Measurements from ENCODE around the gene ADAMTS14. TPM values are rescaled to one million over a fixed set of nuclear protein-coding genes. Genes with fewer than 3 reads are reported as not detected.
"Not testable (repeated sequence)": the region's sequence is repeated elsewhere in the genome, so short reads cannot be mapped to it uniquely, and the experiment has no call there.

Gene ADAMTS14
- total and polyA plus RNA-seq, 4 donors: 2.0 to 4.7 (median 3.5) TPM

DNA sequence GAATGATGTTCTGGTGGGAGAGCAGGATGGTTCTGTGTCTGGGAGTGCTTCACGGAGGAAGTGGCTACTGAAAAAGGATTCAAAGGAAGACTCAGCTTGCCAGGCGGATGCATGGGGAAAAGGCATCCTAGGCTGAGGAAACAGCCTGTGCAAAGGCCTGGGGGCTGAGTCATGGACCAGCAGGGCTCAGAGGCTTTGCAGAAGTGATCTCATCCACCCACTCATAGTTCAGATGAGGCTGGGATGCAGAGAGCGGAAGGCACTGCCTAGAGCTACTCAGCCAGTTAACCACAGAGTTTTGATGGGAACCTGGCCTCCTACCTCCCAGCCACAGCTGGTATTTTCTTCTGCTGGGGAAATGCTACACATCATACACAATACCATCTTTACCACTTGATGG lies 15.8 kb upstream of the ADAMTS14 start:
- H3K36me3 ChIP-seq (ENCODE audit: control insufficient read depth, insufficient read depth, low read length): no peaks in the 10 kb centered on the region
- 50% methylated on average over 2 of the region's 3 CpGs for WGBS (ENCODE audit: insufficient coverage)
- no peak overlapping the region for H3K4me3 ChIP-seq (ENCODE audit: low read depth, low read length)
- no peaks in the 10 kb centered on the region for H3K27me3 ChIP-seq (ENCODE audit: control insufficient read depth, insufficient read depth, low read length)
- no peak for DNase-seq (ENCODE audit: low read depth in 4 of 6, low spot score in 6 of 6)
- H3K9me3 ChIP-seq (ENCODE audit: control insufficient read depth, insufficient read depth, low read length): peaks cover 3% of the 10 kb centered on the region
- H3K27ac ChIP-seq (ENCODE audit: low read depth, low read length): no peak overlapping the region
- H3K4me1 ChIP-seq (ENCODE audit: control insufficient read depth, insufficient read depth, low read length): peaks cover 2% of the 10 kb centered on the region

DNA sequence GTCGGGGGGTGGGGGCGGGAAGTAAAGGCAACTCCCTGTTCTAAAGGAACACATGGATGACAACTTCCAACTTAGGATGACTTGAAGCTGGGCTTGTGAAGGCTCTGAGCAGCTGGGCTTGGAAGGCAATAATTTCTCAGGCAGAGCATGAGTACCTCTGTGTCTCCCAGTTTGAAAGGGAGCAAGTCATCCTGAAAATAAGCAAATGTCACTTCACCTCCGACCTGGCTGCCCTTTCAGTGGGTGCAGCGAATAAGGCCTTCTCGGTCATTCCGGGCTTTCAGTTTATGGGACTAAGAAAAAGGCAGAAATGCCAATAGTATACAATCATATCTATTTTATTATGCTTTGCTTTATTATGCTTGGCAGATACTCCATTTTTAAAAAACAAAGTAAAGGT lies 15.3 kb upstream of the ADAMTS14 start:
- WGBS (ENCODE audit: insufficient coverage): 92% methylated on average over 2 of the region's 6 CpGs
- no peak overlapping the region for H3K4me3 ChIP-seq (ENCODE audit: low read depth, low read length)
- H3K9me3 ChIP-seq (ENCODE audit: control insufficient read depth, insufficient read depth, low read length): peaks cover 3% of the 10 kb centered on the region
- H3K27me3 ChIP-seq (ENCODE audit: control insufficient read depth, insufficient read depth, low read length): no peaks in the 10 kb centered on the region
- no peak for DNase-seq (ENCODE audit: low read depth in 4 of 6, low spot score in 6 of 6)
- no peak overlapping the region for H3K27ac ChIP-seq (ENCODE audit: low read depth, low read length)
- peaks cover 7% of the 10 kb centered on the region for H3K4me1 ChIP-seq (ENCODE audit: control insufficient read depth, insufficient read depth, low read length)
- no peaks in the 10 kb centered on the region for H3K36me3 ChIP-seq (ENCODE audit: control insufficient read depth, insufficient read depth, low read length)

DNA sequence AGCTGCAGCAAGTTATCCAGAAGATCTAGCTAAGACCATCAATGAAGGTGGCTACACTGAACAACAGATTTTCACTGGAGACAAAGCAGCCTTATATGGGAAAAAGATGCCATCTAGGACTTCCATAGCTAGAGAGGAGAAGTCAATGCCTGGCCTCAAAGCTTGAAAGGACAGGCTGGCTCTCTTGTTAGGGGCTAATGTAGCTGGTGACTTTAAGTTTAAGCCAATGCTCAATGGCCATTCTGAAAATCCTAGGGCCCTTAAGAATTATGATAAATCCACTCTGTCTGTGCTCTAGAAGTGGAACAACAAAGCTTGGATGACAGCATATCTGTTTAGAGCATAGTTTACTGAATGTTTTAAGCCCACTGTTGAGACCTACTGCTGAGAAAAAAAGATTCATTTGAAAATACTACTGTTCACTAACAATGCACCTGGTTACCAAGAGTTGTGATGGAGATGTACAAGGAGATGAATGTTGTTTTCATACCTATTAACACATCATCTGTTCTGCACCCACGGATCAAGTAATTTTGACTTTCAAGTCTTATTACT lies 13.6 kb upstream of the ADAMTS14 start:
- H3K27ac ChIP-seq (ENCODE audit: low read depth, low read length): no peak overlapping the region
- peaks cover 3% of the 10 kb centered on the region for H3K9me3 ChIP-seq (ENCODE audit: control insufficient read depth, insufficient read depth, low read length)
- H3K27me3 ChIP-seq (ENCODE audit: control insufficient read depth, insufficient read depth, low read length): no peaks in the 10 kb centered on the region
- no peak for DNase-seq (ENCODE audit: low read depth in 4 of 6, low spot score in 6 of 6)
- H3K36me3 ChIP-seq (ENCODE audit: control insufficient read depth, insufficient read depth, low read length): no peaks in the 10 kb centered on the region
- H3K4me1 ChIP-seq (ENCODE audit: control insufficient read depth, insufficient read depth, low read length): peaks cover 9% of the 10 kb centered on the region
- no peak overlapping the region for H3K4me3 ChIP-seq (ENCODE audit: low read depth, low read length)
- WGBS (ENCODE audit: insufficient coverage): no CpG with 5 or more reads among the region's 1 CpG

DNA sequence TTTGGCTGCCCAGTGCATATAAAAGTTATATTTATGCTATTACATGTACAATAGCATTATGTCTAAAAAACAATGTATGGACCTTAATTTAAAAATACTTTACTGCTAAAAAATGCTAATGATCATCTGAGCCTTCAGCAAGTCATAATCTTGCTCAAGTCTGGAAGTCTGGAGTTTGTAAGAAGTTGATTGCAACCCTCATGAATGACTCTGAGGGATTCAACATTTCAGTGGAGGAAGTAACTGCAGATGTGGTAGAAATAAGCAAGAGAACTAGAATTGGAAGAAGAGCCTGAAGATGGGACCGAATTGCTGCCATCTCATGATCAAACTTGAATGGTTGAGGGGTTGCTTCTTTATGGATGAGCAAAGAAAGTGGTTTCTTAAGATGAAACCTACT lies 13.0 kb upstream of the ADAMTS14 start:
- 86% methylated on average over 1 of the region's 1 CpG for WGBS (ENCODE audit: insufficient coverage)
- Histone ChIP-seq H3K4me3 (ENCODE audit: low read depth, low read length) (no peak overlapping the region), H3K9me3 (ENCODE audit: control insufficient read depth, insufficient read depth, low read length) (peaks cover 3% of the 10 kb centered on the region), H3K27me3 (ENCODE audit: control insufficient read depth, insufficient read depth, low read length) (no peaks in the 10 kb centered on the region), H3K36me3 (ENCODE audit: control insufficient read depth, insufficient read depth, low read length) (no peaks in the 10 kb centered on the region), H3K27ac (ENCODE audit: low read depth, low read length) (no peak overlapping the region), H3K4me1 (ENCODE audit: control insufficient read depth, insufficient read depth, low read length) (peaks cover 14% of the 10 kb centered on the region)
- no peak for DNase-seq (ENCODE audit: low read depth in 4 of 6, low spot score in 6 of 6)

DNA sequence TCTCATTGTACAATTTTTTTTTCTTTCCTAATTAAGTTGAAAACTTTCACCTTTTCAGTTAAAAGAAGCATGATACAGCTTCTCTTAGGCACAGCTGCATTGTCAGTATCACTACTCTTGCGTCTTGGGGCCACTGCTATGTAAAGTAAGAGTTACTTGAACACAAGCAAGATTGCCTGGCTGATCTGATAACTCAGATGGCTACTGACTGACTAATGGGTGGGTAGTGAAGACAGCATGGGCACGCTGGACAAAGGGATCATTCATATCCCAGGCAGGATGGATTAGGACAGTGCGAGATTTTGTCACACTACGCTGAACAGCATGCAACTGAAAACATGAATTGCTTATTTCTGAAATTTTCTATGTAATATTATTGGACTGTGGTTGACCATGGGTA lies 11.6 kb upstream of the ADAMTS14 start:
- Histone ChIP-seq H3K4me1 (ENCODE audit: control insufficient read depth, insufficient read depth, low read length) (peaks cover 27% of the 10 kb centered on the region), H3K4me3 (ENCODE audit: low read depth, low read length) (no peak overlapping the region), H3K9me3 (ENCODE audit: control insufficient read depth, insufficient read depth, low read length) (peaks cover 3% of the 10 kb centered on the region), H3K27ac (ENCODE audit: low read depth, low read length) (no peak overlapping the region), H3K36me3 (ENCODE audit: control insufficient read depth, insufficient read depth, low read length) (no peaks in the 10 kb centered on the region), H3K27me3 (ENCODE audit: control insufficient read depth, insufficient read depth, low read length) (no peaks in the 10 kb centered on the region)
- WGBS (ENCODE audit: insufficient coverage): 81% methylated on average over 3 of the region's 4 CpGs
- DNase-seq (ENCODE audit: low read depth in 4 of 6, low spot score in 6 of 6): no peak

DNA sequence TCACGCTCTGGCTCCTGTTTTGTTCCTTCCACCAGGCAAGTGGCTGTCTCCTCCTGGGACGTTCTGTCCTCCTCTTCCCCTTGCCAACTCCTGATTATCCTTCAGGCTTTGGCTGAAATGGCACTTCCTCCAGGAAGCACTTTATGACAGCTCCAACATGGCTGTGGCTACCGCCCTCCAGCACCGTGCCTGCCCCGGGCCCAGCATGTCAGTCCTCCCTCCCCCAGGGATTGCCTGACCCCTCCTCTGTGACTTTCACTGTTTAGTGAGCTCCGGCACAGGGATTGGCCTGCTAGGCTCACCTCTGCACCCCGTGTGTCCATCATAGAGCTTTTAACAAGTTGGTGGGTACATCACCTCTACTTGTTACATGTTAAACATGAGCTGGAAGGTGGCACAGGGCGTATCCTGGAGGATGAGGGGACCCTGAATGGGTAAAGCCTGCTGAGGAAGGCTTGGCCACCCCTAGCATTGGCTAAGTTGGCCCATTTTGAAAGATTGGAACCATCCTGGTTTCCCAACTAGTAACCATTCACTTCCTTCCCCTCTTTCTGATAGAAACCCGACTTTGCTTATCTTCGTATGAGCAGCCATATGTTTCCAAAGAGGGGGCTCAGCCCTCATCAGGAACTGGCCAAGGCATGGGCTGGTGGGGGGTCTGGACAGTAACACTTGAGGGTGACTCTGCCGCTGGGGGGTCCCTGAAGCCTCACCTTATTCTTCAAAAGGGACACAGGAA lies 10.5 kb upstream of the ADAMTS14 start:
- 65% methylated on average over 8 of the region's 11 CpGs for WGBS (ENCODE audit: insufficient coverage)
- peaks cover 3% of the 10 kb centered on the region for H3K9me3 ChIP-seq (ENCODE audit: control insufficient read depth, insufficient read depth, low read length)
- DNase-seq (ENCODE audit: low read depth in 4 of 6, low spot score in 6 of 6): no peak
- H3K4me1 ChIP-seq (ENCODE audit: control insufficient read depth, insufficient read depth, low read length): peaks cover 27% of the 10 kb centered on the region
- H3K27me3 ChIP-seq (ENCODE audit: control insufficient read depth, insufficient read depth, low read length): no peaks in the 10 kb centered on the region
- no peak overlapping the region for H3K4me3 ChIP-seq (ENCODE audit: low read depth, low read length)
- H3K36me3 ChIP-seq (ENCODE audit: control insufficient read depth, insufficient read depth, low read length): no peaks in the 10 kb centered on the region
- H3K27ac ChIP-seq (ENCODE audit: low read depth, low read length): peak overlapping the region; percentile 73

DNA sequence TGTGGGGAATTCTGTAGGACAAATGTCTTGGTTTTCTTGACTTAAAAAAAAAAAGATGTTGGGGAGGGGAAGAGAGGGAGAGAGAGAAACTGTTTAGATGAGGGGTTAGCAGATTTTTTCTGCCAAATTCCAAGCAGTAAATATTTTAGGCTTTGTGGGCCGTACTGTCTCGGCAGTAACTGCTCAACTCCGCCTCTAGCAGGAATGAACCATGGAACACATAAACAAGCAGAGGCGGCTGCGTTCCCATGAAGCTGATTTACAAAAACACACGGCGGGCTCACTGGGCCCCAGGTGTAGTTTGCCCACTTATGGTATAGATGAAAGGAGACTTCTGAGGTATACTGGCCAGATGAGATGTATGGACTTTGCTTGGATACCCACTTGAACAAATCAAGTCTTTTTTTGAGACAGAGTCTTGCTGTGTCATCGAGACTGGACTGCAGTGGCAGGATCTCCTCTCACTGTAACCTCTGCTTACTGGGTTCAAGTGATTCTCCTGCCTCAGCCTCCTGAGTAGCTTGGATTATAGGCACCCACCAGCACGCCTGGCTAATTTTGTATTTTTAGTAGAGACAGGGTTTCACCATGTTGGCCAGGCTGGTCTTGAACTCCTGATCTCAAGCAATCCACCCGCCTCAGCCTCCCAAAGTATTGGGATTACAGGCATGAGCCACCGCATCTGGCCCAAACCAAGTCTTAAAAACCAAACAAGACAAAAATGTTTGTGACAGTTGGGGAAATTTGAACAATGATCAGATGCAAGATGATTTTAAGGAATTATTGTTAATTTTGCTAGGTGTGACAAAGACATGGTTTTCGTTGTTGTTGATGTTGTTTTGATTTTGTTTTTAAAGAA lies 9.7 kb upstream of the ADAMTS14 start:
- Histone ChIP-seq H3K27me3 (ENCODE audit: control insufficient read depth, insufficient read depth, low read length) (no peaks in the 10 kb centered on the region), H3K9me3 (ENCODE audit: control insufficient read depth, insufficient read depth, low read length) (peaks cover 3% of the 10 kb centered on the region), H3K27ac (ENCODE audit: low read depth, low read length) (peak overlapping the region; percentile 73), H3K4me3 (ENCODE audit: low read depth, low read length) (no peak overlapping the region), H3K36me3 (ENCODE audit: control insufficient read depth, insufficient read depth, low read length) (no peaks in the 10 kb centered on the region), H3K4me1 (ENCODE audit: control insufficient read depth, insufficient read depth, low read length) (peaks cover 27% of the 10 kb centered on the region)
- 67% methylated on average over 9 of the region's 12 CpGs for WGBS (ENCODE audit: insufficient coverage)
- DNase-seq (ENCODE audit: low read depth in 4 of 6, low spot score in 6 of 6): no peak

DNA sequence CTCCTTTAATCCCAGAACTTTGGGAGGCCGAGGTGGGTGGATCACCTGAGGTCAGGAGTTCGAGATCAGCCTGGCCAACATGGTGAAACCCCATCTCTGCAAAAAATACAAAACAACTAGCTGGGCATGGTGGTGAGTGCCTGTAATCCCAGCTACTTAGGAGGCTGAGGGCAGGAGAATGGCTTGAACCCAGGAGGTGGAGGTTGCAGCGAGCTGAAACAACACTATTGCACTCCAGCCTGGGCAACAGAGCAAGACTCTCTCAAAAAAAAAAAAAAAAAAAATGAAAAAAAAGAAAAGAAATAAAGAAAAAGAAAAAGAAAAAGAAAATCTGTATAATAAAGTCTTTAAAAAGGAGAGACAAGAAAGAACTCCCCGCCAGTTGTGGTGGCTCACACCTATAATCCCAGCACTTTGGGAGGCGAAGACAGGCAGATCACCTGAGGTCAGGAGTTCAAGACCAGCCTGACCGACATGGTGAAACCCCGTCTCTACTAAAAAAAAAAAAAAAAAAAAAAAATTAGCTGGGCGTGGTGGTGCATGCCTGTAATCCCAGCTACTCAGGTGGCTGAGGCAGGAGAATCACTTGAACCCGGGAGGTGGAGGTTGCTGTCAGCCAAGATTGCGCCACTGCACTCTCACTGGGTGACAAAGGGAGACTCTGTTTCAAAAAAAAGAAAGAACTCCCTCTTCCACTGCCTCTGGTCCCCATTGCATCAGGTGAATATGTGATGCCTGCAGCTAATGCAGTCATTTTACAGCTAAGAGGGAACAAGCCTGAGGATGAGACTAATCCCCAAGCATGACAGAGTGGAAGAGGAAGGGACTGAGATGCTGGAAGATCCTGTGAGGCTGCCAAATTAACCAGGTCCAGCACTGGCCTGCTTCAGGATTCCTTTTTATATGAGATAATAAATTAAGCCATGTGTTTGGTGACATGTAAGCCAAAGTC lies 8.6 kb upstream of the ADAMTS14 start:
- no CpG with 5 or more reads among the region's 10 CpGs for WGBS (ENCODE audit: insufficient coverage)
- H3K4me1 ChIP-seq (ENCODE audit: control insufficient read depth, insufficient read depth, low read length): peaks cover 27% of the 10 kb centered on the region
- H3K9me3 ChIP-seq (ENCODE audit: control insufficient read depth, insufficient read depth, low read length); H3K4me3 ChIP-seq (ENCODE audit: low read depth, low read length); H3K36me3 ChIP-seq (ENCODE audit: control insufficient read depth, insufficient read depth, low read length); H3K27me3 ChIP-seq (ENCODE audit: control insufficient read depth, insufficient read depth, low read length): not testable (repeated sequence)
- H3K27ac ChIP-seq (ENCODE audit: low read depth, low read length): peak overlapping the region; percentile 65
- DNase-seq (ENCODE audit: low read depth in 4 of 6, low spot score in 6 of 6): peak in 1 of 6 donors; percentile 37

DNA sequence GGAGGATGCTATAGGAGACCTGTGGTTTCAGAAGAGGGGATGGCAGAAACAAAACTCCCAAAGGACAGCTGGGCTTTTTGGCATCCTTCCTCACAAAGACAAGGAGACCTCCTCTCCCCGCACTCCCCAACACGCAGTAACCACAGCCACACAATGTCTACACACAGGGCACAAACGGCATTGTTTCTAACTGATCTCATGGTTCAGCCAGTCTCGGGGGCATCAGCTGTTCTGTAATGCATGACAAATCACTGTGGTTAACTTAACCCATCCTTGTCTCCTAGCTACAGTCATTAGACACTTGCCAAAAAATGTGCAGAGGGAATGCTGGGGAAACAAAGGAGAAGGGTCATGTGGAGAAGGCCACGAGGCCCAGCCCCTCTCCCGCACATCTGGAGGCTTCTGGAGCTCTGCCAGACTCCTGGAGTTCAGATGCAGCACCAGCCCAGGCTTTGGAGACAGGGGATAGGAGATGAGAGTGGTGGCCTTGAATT lies 7.6 kb upstream of the ADAMTS14 start:
- WGBS (ENCODE audit: insufficient coverage): 0% methylated on average over 4 of the region's 6 CpGs
- Histone ChIP-seq H3K36me3 (ENCODE audit: control insufficient read depth, insufficient read depth, low read length) (no peaks in the 10 kb centered on the region), H3K27me3 (ENCODE audit: control insufficient read depth, insufficient read depth, low read length) (no peaks in the 10 kb centered on the region), H3K9me3 (ENCODE audit: control insufficient read depth, insufficient read depth, low read length) (no peaks in the 10 kb centered on the region), H3K27ac (ENCODE audit: low read depth, low read length) (peak overlapping the region; percentile 65), H3K4me3 (ENCODE audit: low read depth, low read length) (no peak overlapping the region), H3K4me1 (ENCODE audit: control insufficient read depth, insufficient read depth, low read length) (peaks cover 27% of the 10 kb centered on the region)
- peak in 3 of 6 donors; percentile 50 to 86 (median 85) for DNase-seq (ENCODE audit: low read depth in 4 of 6, low spot score in 6 of 6)

Data from spinal cord (tissue), 10 donors.